T-cell (primary cell): ENCODE results near the gene RNF227. TPM values are rescaled to one million over a fixed set of nuclear protein-coding genes. Genes with fewer than 3 reads are reported as not detected.
A peak's percentile ranks its signal among the peaks of the same experiment; 100 is the strongest.

ENCODE experiments used
- ATAC-seq, 4 experiments: fragments of 200-7000 bp in 3 of 4; fragments of 150-1000 bp in 1 of 4; cut with Tn5 transposase; replicated peaks in 1 of 4; 1 replicate in 3 of 4; 2 replicates in 1 of 4; pipeline ENCODE4 v1.10.0; 2021; ENCODE audit warnings: moderate library complexity in 3 of 4, mild to moderate bottlenecking in 2 of 4, moderate number of reproducible peaks in 1 of 4
- CTCF ChIA-PET, 2 donors: fragments of 300-600 bp; sonication (Branson Sonifier 250); formaldehyde crosslinking; loops; one replicate each; lab custom pipeline; 2022; ENCODE audit warnings: antibody characterized with exemption in 2 of 2; lab: Charles Lee
- POLR2A ChIA-PET, 2 donors: fragments of 300-600 bp; sonication (Branson Sonifier 250); formaldehyde crosslinking; loops; one replicate each; lab custom pipeline; 2022; ENCODE audit warnings: antibody characterized with exemption in 2 of 2; lab: Charles Lee
- DNase-seq, 35 experiments: peaks; one replicate each; pipeline versions ENCODE4 v3.0.0 to v3.0.0-alpha.2; 2013 to 2023
- H3K27ac ChIP-seq: one replicate; pipeline ENCODE4 v1.5.1; 2013; ENCODE audit warnings: low read length
- H3K27me3 ChIP-seq, 2 experiments: replicated peaks in 1 of 2; 1 replicate in 1 of 2; 2 replicates in 1 of 2; pipeline versions ENCODE4 v1.6.1 to v1.7.0; 2013; ENCODE audit warnings: low read length in 1 of 2, mixed read lengths in 1 of 2; ENCODE audit not compliant: control insufficient read depth in 2 of 2, insufficient read depth in 2 of 2; ENCODE audit errors: extremely low read depth in 1 of 2
- H3K36me3 ChIP-seq, 2 donors: 1 replicate in 1 of 2; 2 replicates in 1 of 2; pipeline versions ENCODE4 v1.6.1 to v1.7.0; 2013; ENCODE audit warnings: low read length in 1 of 2; ENCODE audit not compliant: control insufficient read depth in 2 of 2, insufficient read depth in 1 of 2; ENCODE audit errors: extremely low read depth in 1 of 2
- H3K4me1 ChIP-seq, 2 experiments: 1 replicate in 1 of 2; 2 replicates in 1 of 2; pipeline versions ENCODE4 v1.6.1 to v1.7.0; 2013; ENCODE audit warnings: low read length in 2 of 2, mixed read lengths in 1 of 2; ENCODE audit not compliant: insufficient read depth in 2 of 2, control insufficient read depth in 1 of 2; ENCODE audit errors: extremely low read depth in 1 of 2
- H3K4me3 ChIP-seq, 2 donors: 1 replicate in 1 of 2; 2 replicates in 1 of 2; pipeline versions ENCODE4 v1.5.1 to v1.7.0; 2013; ENCODE audit warnings: mild to moderate bottlenecking in 2 of 2, low read length in 1 of 2, moderate library complexity in 1 of 2; ENCODE audit not compliant: control insufficient read depth in 1 of 2; ENCODE audit errors: extremely low read depth in 1 of 2
- H3K9me3 ChIP-seq: 2 replicates; pipeline ENCODE4 v1.7.0; 2013
- H3K27ac Mint-ChIP-seq, 2 donors: one replicate each; pipeline ENCODE4 v1.8.0; 2020 to 2021; ENCODE audit warnings: mild to moderate bottlenecking in 2 of 2, mixed read lengths in 2 of 2
- H3K27me3 Mint-ChIP-seq, 2 donors: one replicate each; pipeline ENCODE4 v1.8.0; 2021 to 2022; ENCODE audit warnings: mixed read lengths in 2 of 2
- H3K36me3 Mint-ChIP-seq: one replicate; pipeline ENCODE4 v1.8.0; 2021; ENCODE audit warnings: mixed read lengths
- H3K4me1 Mint-ChIP-seq, 3 donors: one replicate each; pipeline ENCODE4 v1.8.0; 2020 to 2022; ENCODE audit warnings: mixed read lengths in 3 of 3, mild to moderate bottlenecking in 1 of 3
- H3K4me3 Mint-ChIP-seq, 3 donors: one replicate each; pipeline ENCODE4 v1.8.0; 2020 to 2022; ENCODE audit warnings: mild to moderate bottlenecking in 3 of 3, mixed read lengths in 3 of 3, moderate library complexity in 3 of 3
- H3K9me3 Mint-ChIP-seq, 3 donors: one replicate each; pipeline ENCODE4 v1.8.0; 2020 to 2022; ENCODE audit warnings: mixed read lengths in 3 of 3
- WGBS: methylation state at CpG from one replicate; pipeline ENCODE4 v1.1.5; 2013; ENCODE audit warnings: missing lambda C conversion rate; ENCODE audit not compliant: insufficient coverage; 5-methylcytosine and 5-hydroxymethylcytosine counted together
- total RNA-seq, 35 experiments: library from RNA in 6 of 35; stranded (reverse) in 6 of 35; fragments of 120-200 nt in 1 of 35; gene quantifications; one replicate each; pipeline versions ENCODE4 v1.2.1 to v1.2.4 and lab custom pipeline; 2013 to 2026

RNF227 gene
- total RNA-seq, 5 donors from 2014 or later (not counting 1 experiment from before 2014, with no cell fraction given), result 2.9 to 7.3 (median 5.2) TPM

DNA sequence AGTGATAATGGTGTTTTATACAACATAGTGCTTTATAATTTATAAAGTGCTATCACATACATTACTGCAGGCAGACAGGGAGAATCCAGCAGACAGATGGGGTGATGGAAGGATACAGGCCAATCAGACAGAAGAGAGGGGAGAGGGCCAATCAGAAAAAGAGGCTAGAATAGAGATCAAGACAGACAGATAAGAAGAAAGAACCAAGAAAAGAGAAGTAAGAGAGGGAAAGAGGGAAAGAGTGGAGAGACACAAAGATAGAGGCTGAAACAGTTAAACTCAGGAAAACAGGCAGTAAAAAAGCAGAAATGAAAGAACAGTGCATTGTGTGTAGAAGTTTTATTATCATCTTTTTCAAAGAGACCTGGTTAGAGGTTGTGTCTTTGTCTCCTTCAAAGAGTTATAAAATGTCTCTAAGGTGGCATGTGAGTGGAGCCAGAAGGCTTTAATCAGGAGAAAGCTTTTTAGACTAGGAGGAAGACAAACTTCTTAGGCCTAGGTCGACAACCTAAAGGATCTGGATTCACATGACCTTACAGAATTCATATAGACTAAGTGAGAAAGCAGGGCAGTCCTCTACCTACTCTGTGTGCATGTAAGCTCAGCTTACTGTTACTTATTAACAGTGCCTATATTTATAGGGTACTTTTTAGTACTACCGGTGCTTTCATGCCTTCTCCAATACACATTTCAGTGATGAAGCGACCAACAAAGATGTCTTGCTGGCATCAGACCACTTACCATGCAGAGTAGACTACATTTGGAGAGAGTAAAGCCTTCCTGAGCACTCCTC lies 35.8 kb downstream of the RNF227 start:
- no peak for DNase-seq
- Histone ChIP-seq H3K27ac (no peak overlapping the region), H3K4me1 (peaks cover 28 to 40% of the 10 kb centered on the region in 2 experiments), H3K9me3 (no peaks in the 10 kb centered on the region), H3K27me3 (no peaks in the 10 kb centered on the region), H3K36me3 (peaks cover 0 to 18% of the 10 kb centered on the region in 2 donors), H3K4me3 (no peak overlapping the region)
- no peak for ATAC-seq
- WGBS, result no CpG with 5 or more reads among the region's 3 CpGs
- Mint-ChIP-seq H3K27me3 (no peaks in the 10 kb centered on the region), H3K4me3 (no peak overlapping the region), H3K36me3 (no peaks in the 10 kb centered on the region), H3K9me3 (no peaks in the 10 kb centered on the region), H3K4me1 (peaks cover 7 to 11% (median 7%) of the 10 kb centered on the region in 3 donors), H3K27ac (no peak overlapping the region)
- ChIA-PET CTCF (no interaction called here), POLR2A (no interaction called here)

GRCh38 chr17:7878234-7878633 lies 37.9 kb downstream of the RNF227 start:
- Mint-ChIP-seq H3K9me3 (no peaks in the 10 kb centered on the region), H3K4me1 (peaks cover 10 to 12% (median 11%) of the 10 kb centered on the region in 3 donors), H3K36me3 (peaks cover 6% of the 10 kb centered on the region), H3K27me3 (no peaks in the 10 kb centered on the region), H3K27ac (no peak overlapping the region), H3K4me3 (no peak overlapping the region)
- DNase-seq, result no peak
- no peak overlapping the region for H3K4me3 ChIP-seq
- ChIA-PET POLR2A (no interaction called here), CTCF (interaction anchor here in 1 of 2 donors (0.6 to 1.0 kb wide), 2 partner anchors 10 to 206 kb away, joined by 3 to 5 read pairs; no protein-coding TSS in a partner anchor)
- no peaks in the 10 kb centered on the region for H3K9me3 ChIP-seq
- peaks cover 24 to 35% of the 10 kb centered on the region in 2 experiments for H3K4me1 ChIP-seq
- ATAC-seq, result no peak
- WGBS, result 100% methylated on average over 3 of the region's 7 CpGs
- H3K27ac ChIP-seq, result no peak overlapping the region
- no peaks in the 10 kb centered on the region for H3K27me3 ChIP-seq
- H3K36me3 ChIP-seq, result peaks cover 0 to 18% of the 10 kb centered on the region in 2 donors

- Mint-ChIP-seq H3K9me3 (no peaks in the 10 kb centered on the region), H3K4me1 (peaks cover 11 to 21% (median 13%) of the 10 kb centered on the region in 3 donors), H3K27ac (peak overlapping the region in 1 of 2 donors; percentile 30), H3K27me3 (no peaks in the 10 kb centered on the region), H3K4me3 (no peak overlapping the region), H3K36me3 (peaks cover 13% of the 10 kb centered on the region)
- Histone ChIP-seq H3K36me3 (peaks cover 0 to 14% of the 10 kb centered on the region in 2 donors), H3K27me3 (no peaks in the 10 kb centered on the region), H3K27ac (no peak overlapping the region), H3K4me1 (peaks cover 4 to 12% of the 10 kb centered on the region in 2 experiments), H3K9me3 (no peaks in the 10 kb centered on the region), H3K4me3 (no peak overlapping the region)
- 50% methylated on average over 1 of the region's 2 CpGs for WGBS
- DNase-seq (no peak), ATAC-seq (no peak)
- ChIA-PET POLR2A (no interaction called here), CTCF (interaction anchor here in 1 of 2 donors (0.5 to 0.9 kb wide), 2 partner anchors 22 to 53 kb away, joined by 3 read pairs; no protein-coding TSS in a partner anchor)
These were observed 40.2 kb downstream of the RNF227 start for GRCh38 chr17:7875804-7876370.

DNA sequence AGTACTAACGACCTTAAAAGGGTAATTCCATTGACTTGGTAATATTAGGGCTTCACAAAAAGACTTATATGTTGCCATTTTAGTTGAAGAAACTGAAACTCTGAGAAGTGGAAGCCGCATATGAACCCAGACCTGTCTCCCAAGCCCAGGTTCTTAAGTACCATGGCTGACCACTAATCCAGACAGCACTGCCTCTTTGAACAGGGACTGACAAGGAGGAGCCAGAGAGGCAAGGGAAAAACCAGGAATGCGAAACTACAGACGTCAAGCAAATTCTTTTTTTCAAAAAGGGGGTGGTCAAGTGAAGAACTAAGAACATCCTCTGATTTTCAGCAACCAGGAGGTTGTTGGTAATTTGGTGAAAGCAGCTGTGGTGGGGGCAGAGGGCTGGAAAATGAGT lies 43.0 kb downstream of the RNF227 start:
- Histone ChIP-seq H3K27ac (no peak overlapping the region), H3K9me3 (no peaks in the 10 kb centered on the region), H3K36me3 (peaks cover 0 to 4% of the 10 kb centered on the region in 2 donors), H3K4me1 (peaks cover 6 to 10% of the 10 kb centered on the region in 2 experiments), H3K4me3 (no peak overlapping the region), H3K27me3 (no peaks in the 10 kb centered on the region)
- H3K4me1 Mint-ChIP-seq, result peaks cover 21 to 35% (median 28%) of the 10 kb centered on the region in 3 donors
- ChIA-PET CTCF (no interaction called here), POLR2A (no interaction called here)
- DNase-seq (no peak), ATAC-seq (no peak)
- no peaks in the 10 kb centered on the region for H3K27me3 Mint-ChIP-seq
- no peaks in the 10 kb centered on the region for H3K9me3 Mint-ChIP-seq
- H3K27ac Mint-ChIP-seq, result no peak overlapping the region
- no peak overlapping the region for H3K4me3 Mint-ChIP-seq
- H3K36me3 Mint-ChIP-seq, result peaks cover 13% of the 10 kb centered on the region
- 86% methylated on average over 4 of the region's 4 CpGs for WGBS

DNA sequence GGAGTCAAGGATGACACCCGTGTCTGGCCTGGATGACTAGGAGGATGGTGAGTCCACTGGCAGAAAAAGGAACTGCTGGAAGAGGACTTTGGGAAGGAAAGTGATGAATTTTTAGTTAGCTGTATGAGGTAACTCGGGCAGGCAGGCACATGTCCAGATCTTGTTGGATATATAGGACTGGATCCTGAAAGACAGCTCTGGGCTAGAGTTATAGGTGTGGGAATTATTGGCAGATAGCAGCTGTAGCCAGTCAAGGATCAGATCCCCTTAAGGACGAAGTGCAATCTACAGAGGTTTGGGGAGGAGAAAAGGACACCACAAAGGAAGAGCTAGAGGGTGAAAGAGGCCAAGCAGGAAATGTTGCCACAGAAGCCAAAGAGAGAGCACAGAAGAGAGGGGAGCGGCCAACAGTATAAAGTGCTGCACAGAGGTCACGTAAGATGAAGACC lies 48.2 kb downstream of the RNF227 start:
- H3K36me3 Mint-ChIP-seq, result peaks cover 7% of the 10 kb centered on the region
- H3K4me1 ChIP-seq, result peaks cover 14 to 21% of the 10 kb centered on the region in 2 experiments
- ChIA-PET CTCF (interaction anchor here in 1 of 2 donors (1.1 to 1.6 kb wide), 5 partner anchors 10 to 124 kb away, joined by 3 to 7 read pairs (median 3); partner anchors contain the start of gene NAA38), POLR2A (no interaction called here)
- peak; percentile 84 to 99 (median 89) for ATAC-seq
- H3K4me3 Mint-ChIP-seq, result peak overlapping the region; percentile 21 to 68 (median 24)
- peaks cover 2 to 9% of the 10 kb centered on the region in 2 donors for H3K36me3 ChIP-seq
- H3K27me3 ChIP-seq, result no peaks in the 10 kb centered on the region
- H3K4me1 Mint-ChIP-seq, result peaks cover 30 to 38% (median 34%) of the 10 kb centered on the region in 3 donors
- H3K27ac ChIP-seq, result peak overlapping the region; percentile 44
- peak overlapping the region in 1 of 2 donors; percentile 2 for H3K4me3 ChIP-seq
- no peaks in the 10 kb centered on the region for H3K27me3 Mint-ChIP-seq
- peak in 1 of 35 experiments; percentile 48 for DNase-seq
- H3K9me3 ChIP-seq, result no peaks in the 10 kb centered on the region
- 32% methylated on average over 5 of the region's 5 CpGs for WGBS
- no peaks in the 10 kb centered on the region for H3K9me3 Mint-ChIP-seq
- H3K27ac Mint-ChIP-seq, result peak overlapping the region; percentile 89 to 93

- ChIA-PET POLR2A (interaction anchor here in 1 of 2 donors (0.7 kb wide), 1 partner anchor 26 kb away, joined by 8 read pairs; no protein-coding TSS in a partner anchor), CTCF (interaction anchor here (0.7 to 1.1 kb wide), 4 partner anchors 46 to 120 kb away, joined by 3 to 5 read pairs (median 4); partner anchors contain the start of gene CNTROB (in 1 of the 2))
- Histone ChIP-seq H3K4me1 (peaks cover 14 to 21% of the 10 kb centered on the region in 2 experiments), H3K9me3 (no peaks in the 10 kb centered on the region), H3K4me3 (no peak overlapping the region), H3K27me3 (no peaks in the 10 kb centered on the region), H3K27ac (no peak overlapping the region), H3K36me3 (peaks cover 2 to 11% of the 10 kb centered on the region in 2 donors)
- DNase-seq, result no peak
- Mint-ChIP-seq H3K36me3 (no peaks in the 10 kb centered on the region), H3K27me3 (no peaks in the 10 kb centered on the region), H3K4me3 (no peak overlapping the region), H3K27ac (peak overlapping the region in 1 of 2 donors; percentile 42), H3K4me1 (peaks cover 32 to 35% (median 33%) of the 10 kb centered on the region in 3 donors), H3K9me3 (no peaks in the 10 kb centered on the region)
- ATAC-seq, result no peak
- 100% methylated on average over 1 of the region's 5 CpGs for WGBS
These were observed 51.0 kb downstream of the RNF227 start for GRCh38 chr17:7864995-7865650.
